SIG-M5 (cell line): Measurements from ENCODE around the gene DGKZ.

ENCODE experiments used
- DNase-seq: peaks from one replicate; lab custom pipeline; 2025; lab: John Stamatoyannopoulos, UW

Gene DGKZ

GRCh38 chr11:46327829-46328228, 19.4 kb upstream of the DGKZ start:
- no peak for DNase-seq

GRCh38 chr11:46330154-46330553, 17.1 kb upstream of the DGKZ start:
- no peak for DNase-seq

DNA sequence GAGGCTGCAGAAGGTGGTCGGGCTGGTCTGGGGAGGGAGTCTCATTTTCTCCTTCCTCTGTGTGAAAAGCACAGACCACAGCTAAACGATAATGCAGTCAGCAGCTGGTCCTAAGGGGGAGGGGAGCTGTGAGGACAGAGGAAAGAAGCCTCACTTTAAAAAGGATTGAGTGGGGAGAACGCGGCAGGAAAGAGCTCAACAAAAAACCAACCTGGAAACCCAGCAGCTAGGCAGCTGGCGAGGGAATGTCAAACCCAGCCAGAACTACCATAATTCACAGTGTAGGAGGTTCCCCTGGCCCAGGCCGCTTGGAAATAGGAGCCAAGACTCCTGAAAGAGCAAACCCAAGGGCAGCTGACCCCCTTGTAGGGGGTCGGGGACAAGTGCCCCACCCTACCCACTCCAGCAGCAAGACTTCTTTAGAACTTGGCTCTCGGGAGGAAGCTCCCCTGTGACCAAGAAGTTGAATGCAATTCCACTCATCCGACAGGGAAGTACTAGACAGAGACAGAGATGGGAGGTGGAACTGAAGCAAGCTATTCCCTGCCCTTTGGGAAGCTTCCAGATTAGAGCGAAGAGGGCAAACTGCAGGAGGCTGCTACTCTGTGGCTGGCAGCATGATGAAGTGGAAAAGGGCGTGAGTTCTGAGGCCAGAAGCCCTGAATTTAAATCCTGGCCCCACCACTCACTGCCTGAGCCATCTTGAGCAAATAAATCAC, 16.5 kb upstream of the DGKZ start:
- no peak for DNase-seq

GRCh38 chr11:46331282-46331984, 15.8 kb upstream of the DGKZ start:
- DNase-seq = no peak

DNA sequence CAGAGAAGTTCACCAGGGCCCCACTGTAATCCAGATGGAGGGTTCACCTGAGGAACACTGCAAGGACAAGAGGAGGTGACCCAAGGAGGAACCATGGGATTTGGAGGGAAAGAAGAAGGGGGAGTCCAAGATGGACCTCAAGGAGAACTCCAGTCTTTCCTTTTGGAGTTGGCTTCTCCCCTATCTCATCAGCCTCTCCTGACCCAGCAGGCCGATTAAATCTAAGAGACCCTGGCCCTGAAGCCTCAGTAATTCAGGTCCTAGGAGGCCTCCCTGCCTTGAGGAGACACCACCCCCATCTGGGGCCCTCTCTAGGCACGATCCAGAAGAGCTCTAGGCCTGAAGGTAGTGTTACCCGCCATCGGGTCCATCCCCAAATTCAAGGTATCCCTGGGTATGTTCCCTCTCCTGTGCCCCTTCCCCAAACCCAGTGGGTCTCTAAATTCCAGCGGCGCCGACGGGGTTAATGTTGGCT, 15.1 kb upstream of the DGKZ start:
- no peak for DNase-seq

GRCh38 chr11:46332568-46333393, 14.5 kb upstream of the DGKZ start:
- no peak for DNase-seq

- no peak for DNase-seq
Observed at GRCh38 chr11:46333394-46333947, 13.8 kb upstream of the DGKZ start.

- no peak for DNase-seq
Observed at GRCh38 chr11:46334211-46334610, 13.1 kb upstream of the DGKZ start.

DNA sequence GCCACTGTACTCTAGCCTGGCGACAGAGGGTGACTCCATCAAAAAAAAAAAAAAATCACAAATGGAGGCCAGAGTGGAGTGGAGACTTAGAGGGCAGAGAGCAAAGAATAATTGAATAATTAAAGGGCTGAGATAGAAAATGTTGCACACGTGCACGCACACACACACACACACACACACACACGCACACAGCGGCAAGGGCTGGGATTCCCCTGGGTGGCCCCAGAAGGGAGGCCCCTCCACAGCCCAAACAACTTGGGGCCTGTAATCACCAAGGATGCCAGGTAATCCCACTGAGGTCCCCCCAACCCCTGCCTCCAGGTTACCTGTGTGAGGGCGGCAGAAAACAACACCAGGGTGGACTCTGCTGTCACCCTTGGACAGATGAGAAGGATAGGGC, 12.0 kb upstream of the DGKZ start:
- DNase-seq = no peak

DNA sequence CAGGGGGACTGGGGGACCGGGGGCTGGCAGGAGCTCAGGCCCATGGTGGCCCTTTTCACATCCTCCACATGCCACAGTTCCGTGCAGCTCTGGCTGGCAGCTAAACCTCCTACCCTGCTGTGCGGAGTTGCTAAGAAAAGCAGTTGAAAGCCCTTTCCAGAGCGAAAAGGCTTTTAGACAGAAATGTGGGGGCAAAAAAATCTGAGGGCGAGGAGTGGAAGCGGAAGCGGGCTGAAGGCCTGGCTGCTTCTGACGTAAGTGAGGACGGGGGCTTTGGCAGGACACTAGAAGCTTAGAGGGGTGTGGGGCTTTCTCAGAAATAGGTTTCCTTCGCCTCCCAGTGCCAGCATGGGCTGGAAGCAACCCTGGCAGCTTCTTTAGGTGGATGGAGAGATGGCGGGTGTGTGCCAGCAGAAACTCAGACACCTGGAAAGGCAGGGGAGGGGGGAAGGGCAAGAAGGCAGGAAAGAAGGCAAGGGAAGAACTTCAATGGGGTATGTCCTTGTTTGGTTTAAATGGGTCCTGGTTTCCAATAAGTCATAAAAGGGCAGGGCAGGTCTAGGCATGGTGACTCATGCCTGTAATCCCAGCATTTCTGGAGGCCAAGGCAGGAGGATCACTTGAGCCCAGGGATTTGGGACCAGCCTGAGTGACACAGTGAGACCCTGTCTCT, 11.2 kb upstream of the DGKZ start:
- DNase-seq = no peak

DNA sequence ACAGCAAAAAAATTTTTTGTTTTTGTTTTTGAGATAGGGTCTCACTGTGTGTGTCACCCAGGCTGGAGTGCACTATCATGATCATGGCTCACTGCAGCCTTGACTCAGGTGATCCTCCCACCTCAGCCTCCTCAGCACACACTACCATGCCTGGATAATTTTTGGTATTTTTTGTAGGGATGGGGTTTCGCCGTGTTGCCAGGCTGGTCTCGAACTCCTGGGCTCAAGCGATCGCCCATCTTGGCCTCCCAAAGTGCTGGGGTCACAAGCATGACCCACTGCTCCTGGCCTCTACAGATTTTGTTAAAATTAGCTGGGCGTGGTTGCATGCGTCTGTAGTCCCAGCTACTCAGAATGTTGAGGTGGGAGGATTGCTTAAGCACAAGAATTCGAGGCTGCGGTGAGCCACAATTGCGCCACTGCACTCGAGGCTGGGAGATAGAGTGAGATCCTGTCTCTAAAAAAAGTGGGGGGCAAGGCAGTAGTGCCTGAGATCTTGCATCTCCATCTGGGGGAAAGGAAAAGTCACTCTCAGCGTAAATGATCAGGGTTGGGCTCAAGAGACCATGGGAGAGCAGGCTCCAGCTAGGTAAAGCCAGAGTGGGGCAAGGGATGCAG, 10.6 kb upstream of the DGKZ start:
- DNase-seq = peak; percentile 79

GRCh38 chr11:46337626-46338345, 9.5 kb upstream of the DGKZ start:
- no peak for DNase-seq

GRCh38 chr11:46338636-46338987, 8.7 kb upstream of the DGKZ start:
- no peak for DNase-seq

DNA sequence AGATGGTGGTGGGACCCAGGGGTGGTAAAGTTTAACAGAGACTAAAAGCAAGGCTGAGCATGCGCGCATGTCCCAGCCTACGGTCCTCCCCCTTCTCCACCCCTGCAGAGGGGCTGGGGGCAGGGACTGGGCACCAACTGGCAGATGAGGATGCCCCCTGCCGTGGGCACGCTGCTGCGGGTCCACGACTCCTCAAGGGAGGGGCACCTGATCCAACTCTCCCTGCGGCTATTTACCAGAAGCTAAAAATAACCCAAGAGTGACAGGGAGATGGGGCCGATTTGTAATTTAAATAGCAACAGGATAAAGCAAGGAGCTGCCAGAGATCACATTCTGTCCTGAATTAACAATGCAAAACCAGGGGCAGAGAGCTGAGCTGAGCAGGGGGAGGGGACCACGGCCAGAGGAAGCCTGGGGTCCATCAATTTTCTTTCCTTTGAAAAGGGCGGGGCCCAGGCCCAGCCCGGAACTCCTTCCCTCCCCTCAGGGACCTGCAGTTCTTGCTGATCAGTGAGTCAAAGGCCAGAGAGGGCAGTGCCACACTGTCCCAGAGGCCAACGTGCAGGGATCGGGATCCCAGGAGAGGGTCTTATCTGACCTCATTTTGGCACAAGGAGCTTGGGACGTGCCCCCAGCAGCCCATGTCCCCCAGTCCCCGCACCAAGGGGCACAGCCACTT, 8.1 kb upstream of the DGKZ start:
- DNase-seq = no peak

DNA sequence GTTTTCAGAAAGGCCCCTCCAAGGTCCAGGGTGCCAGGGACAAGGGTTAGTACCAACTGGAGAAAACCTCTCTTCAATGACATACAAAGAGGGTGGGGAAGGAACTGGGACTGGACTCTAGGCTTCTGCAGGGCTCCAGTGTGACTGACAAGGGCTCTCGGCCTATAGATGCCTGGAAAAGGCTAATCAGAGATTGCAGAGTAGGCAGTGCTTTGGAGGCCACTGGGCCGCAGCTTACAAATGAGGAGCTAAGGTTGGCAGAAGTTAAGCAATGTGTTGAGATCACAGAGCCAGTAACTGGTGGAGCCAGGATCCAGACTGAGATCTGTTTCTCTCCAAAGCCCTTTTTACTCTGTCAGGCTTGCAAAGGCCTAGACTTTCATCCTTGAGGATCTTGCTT, 7.4 kb upstream of the DGKZ start:
- DNase-seq = no peak

DNA sequence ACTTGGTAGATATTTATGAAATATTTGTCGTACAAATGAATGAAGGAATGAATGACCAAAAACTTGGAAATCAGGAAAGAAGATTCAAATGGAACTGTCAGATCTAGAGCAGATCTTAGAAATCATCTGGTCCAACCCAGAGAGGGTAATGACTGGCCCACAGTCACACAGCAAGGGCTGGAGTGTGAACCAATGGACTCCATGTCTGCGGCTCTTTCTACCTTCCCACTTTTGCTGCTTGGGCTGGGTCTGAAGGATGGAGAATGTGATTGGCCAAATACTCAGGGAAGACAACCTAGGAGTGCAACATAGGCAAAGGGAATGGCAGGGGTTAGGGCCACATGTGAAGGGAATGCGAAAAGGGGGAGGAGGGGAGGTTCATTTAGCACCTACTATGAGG, 5.8 kb upstream of the DGKZ start:
- no peak for DNase-seq

DNA sequence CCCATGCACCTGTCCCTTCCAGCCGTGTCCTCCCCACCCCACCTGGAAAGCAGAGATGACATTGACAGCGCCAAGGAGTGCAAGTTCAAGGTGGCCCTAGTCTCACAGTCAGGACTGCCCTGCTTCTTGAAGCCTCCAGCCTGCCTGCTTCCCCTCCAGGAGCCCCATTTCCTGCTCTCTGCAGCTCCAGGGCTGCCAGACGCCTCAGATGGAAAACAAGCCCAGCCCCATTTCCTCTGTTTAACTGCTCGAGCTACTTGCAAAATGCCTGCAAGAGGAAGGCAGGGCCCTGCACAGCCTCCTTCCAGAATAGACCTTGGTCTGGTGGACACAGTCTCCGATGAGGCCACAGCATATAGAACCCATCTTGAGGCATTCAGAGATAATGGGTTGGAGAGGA, 5.0 kb upstream of the DGKZ start:
- no peak for DNase-seq

DNA sequence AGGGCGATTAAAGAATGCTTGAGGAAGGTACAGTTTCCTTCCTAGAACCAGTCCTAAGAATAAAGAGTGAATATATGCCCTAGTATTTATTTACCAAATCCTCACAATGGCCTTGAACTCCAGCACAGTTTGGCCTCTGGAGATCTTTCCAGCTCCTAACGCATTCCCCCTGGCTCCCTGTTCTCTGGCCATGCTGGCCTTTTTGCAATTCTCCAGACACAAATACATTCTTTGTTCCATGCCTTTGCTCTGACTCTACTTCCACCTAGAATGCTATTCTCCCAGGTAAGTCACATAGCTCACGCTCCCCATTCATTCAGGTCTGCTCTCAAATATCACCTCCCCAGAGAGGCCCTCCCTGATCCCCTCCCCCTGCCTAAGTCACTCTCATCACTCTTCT, 3.7 kb upstream of the DGKZ start:
- no peak for DNase-seq

DNA sequence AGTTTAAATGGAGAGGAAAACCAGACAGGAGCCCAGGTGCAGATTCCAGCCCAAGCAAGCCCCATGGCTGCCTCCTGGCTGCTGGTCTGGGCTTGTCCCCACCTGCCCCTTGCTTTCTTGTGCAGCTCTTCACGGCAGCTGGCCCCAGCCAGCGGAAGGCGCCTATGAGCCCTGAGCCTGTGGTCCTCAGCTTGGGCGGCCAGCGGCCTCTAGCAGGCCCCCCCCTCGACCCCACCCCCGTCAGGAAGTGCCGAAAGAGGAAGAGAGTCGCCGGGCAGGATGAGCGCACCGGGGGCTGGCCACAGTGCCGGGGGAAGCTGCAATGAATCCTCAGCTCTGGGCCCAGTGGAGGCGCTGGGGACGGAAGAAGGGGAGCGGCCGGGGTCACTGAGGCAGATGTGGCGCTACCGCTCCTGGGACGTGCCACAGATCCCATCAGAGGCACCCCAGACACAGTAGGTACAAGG, 2.1 kb upstream of the DGKZ start:
- no peak for DNase-seq

DNA sequence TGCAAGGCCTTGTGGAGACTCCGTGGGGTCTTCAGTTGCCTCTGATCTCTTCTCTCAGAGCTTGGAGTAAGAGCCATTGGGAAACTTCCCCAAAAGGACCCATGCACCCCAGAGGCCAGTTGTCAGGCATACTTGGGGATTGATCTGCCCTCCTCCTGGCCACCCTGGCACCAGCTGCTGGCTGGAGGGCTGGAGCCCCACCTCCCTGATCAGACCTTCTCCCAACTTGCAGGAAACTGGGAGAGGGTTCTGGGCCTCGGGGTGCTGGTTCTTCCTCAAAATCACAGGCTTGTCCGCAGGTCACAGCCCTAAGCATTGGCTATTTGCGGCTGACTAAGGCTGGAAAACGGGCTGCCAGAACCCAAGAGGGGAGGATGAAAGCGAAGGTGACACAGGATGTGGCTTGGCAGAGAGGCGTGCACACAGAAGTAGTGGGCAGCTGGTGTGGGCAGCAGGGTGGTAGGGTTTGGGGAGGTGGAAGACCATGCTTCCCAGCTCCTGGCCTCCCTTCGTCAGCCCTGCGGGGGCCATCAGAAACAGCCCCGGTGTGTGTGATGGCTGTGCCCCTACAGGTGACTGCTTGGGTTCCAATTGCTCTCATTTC, 1.3 kb upstream of the DGKZ start:
- DNase-seq = no peak
